Measurements from ENCODE around the gene UNC50. TPM values are rescaled to one million over a fixed set of nuclear protein-coding genes. Genes with fewer than 3 reads are reported as not detected.

The UNC50 gene
- polyA plus RNA-seq, 1 donor from 2014 or later: 111 TPM

DNA sequence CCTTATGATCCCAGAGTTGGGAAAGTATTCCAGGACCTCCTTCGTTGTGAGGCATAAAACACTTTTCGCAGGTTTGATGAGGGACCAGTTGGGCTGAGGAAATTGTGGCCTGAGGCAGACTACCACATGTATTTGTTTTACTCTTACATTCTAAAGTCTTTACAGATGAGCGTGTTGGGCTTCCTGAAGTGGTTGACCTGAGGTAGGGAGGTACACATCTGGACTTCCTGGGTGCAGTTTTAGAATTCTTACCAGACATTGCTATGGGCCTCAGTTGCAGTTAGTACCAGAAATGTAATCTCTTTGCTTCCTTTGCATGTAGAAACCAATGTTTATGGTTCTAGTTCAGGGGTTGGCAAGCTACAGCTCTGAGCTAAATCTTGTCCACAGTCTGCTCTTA, 48.8 kb upstream of the UNC50 start:
- Histone ChIP-seq H3K36me3 (ENCODE audit: insufficient read depth, low read length) (peaks cover 13% of the 10 kb centered on the region), H4K20me1 (ENCODE audit: insufficient read depth) (no peaks in the 10 kb centered on the region)

DNA sequence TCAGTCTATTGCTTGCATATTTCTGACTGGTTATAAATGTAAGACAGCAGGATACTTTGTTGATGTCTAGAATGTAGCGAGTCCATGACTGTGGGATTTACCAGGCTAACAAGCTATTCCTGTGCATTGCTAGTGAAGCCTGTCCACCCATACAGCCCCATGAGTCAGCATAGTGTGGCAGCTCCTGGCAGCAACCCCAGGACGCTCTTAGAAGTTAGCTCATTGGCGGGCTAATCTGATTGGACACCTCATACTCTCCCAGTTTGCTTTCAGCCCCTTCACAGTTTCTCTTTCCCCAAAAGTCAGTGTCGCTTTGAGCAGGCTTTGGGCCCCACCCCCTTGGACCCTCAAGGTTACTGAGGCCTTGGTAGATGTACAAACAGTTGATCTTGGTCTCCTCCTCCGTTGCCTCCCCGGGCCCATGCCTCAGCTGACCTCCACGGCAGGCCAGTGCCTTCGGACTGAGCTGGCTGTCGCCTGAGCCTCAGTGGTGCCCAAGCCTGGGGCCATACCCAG, 48.1 kb upstream of the UNC50 start:
- Histone ChIP-seq H3K79me2 (replicated peaks; ENCODE audit: insufficient read depth, low read length) (no peaks in the 10 kb centered on the region), H3K9me2 (ENCODE audit: insufficient read depth, low read length) (no peaks in the 10 kb centered on the region), H3K27me3 (ENCODE audit: insufficient read depth, low read depth, low read length) (no peaks in the 10 kb centered on the region), H3K9ac (ENCODE audit: low read length) (no peak overlapping the region), H4K20me1 (ENCODE audit: insufficient read depth) (no peaks in the 10 kb centered on the region), H3K4me3 (ENCODE audit: low read length) (no peak overlapping the region), H3F3A (ENCODE audit: insufficient read depth, low read length, poor library complexity, severe bottlenecking) (no peaks in the 10 kb centered on the region), H3K9me3 (ENCODE audit: low read length) (no peaks in the 10 kb centered on the region), H3K4me2 (ENCODE audit: low read length) (no peak overlapping the region), H3K27ac (ENCODE audit: low read length) (no peak overlapping the region), H3K36me3 (ENCODE audit: insufficient read depth, low read length) (peaks cover 13% of the 10 kb centered on the region), H2AFZ (ENCODE audit: low read depth, low read length) (no peak overlapping the region)
- TF ChIP-seq, protein P1, sequence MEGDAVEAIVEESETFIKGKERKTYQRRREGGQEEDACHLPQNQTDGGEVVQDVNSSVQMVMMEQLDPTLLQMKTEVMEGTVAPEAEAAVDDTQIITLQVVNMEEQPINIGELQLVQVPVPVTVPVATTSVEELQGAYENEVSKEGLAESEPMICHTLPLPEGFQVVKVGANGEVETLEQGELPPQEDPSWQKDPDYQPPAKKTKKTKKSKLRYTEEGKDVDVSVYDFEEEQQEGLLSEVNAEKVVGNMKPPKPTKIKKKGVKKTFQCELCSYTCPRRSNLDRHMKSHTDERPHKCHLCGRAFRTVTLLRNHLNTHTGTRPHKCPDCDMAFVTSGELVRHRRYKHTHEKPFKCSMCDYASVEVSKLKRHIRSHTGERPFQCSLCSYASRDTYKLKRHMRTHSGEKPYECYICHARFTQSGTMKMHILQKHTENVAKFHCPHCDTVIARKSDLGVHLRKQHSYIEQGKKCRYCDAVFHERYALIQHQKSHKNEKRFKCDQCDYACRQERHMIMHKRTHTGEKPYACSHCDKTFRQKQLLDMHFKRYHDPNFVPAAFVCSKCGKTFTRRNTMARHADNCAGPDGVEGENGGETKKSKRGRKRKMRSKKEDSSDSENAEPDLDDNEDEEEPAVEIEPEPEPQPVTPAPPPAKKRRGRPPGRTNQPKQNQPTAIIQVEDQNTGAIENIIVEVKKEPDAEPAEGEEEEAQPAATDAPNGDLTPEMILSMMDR (IDR thresholded peaks at IDR 0.05; ENCODE audit: poor library complexity, severe bottlenecking): no peak
- TF ChIP-seq RAD21 (conservative IDR thresholded peaks at IDR 0.05): no peak
- TF ChIP-seq MXI1 (conservative IDR thresholded peaks at IDR 0.05; ENCODE audit: poor library complexity, severe bottlenecking): no peak
- TF ChIP-seq SMC3 (conservative IDR thresholded peaks at IDR 0.05; ENCODE audit: poor library complexity): no peak
- no peak for TF ChIP-seq TAF1 (IDR thresholded peaks at IDR 0.05; ENCODE audit: low read depth)
- no peak for TF ChIP-seq EZH2 (IDR thresholded peaks at IDR 0.05; ENCODE audit: borderline replicate concordance, insufficient read depth, low read length, poor library complexity, severe bottlenecking)
- TF ChIP-seq, protein P2, sequence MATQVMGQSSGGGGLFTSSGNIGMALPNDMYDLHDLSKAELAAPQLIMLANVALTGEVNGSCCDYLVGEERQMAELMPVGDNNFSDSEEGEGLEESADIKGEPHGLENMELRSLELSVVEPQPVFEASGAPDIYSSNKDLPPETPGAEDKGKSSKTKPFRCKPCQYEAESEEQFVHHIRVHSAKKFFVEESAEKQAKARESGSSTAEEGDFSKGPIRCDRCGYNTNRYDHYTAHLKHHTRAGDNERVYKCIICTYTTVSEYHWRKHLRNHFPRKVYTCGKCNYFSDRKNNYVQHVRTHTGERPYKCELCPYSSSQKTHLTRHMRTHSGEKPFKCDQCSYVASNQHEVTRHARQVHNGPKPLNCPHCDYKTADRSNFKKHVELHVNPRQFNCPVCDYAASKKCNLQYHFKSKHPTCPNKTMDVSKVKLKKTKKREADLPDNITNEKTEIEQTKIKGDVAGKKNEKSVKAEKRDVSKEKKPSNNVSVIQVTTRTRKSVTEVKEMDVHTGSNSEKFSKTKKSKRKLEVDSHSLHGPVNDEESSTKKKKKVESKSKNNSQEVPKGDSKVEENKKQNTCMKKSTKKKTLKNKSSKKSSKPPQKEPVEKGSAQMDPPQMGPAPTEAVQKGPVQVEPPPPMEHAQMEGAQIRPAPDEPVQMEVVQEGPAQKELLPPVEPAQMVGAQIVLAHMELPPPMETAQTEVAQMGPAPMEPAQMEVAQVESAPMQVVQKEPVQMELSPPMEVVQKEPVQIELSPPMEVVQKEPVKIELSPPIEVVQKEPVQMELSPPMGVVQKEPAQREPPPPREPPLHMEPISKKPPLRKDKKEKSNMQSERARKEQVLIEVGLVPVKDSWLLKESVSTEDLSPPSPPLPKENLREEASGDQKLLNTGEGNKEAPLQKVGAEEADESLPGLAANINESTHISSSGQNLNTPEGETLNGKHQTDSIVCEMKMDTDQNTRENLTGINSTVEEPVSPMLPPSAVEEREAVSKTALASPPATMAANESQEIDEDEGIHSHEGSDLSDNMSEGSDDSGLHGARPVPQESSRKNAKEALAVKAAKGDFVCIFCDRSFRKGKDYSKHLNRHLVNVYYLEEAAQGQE (IDR thresholded peaks at IDR 0.05; ENCODE audit: borderline replicate concordance): no peak
- no peak for TF ChIP-seq POLR2AphosphoS5 (IDR thresholded peaks at IDR 0.05)
- no peak for TF ChIP-seq EP300 (conservative IDR thresholded peaks at IDR 0.05; ENCODE audit: poor library complexity, severe bottlenecking)

More for the DNA sequence above, 48.8 kb upstream of the UNC50 start:
- Histone ChIP-seq H3K27me3 (ENCODE audit: insufficient read depth, low read depth, low read length) (no peaks in the 10 kb centered on the region), H3K79me2 (replicated peaks; ENCODE audit: insufficient read depth, low read length) (no peaks in the 10 kb centered on the region), H3F3A (ENCODE audit: insufficient read depth, low read length, poor library complexity, severe bottlenecking) (no peaks in the 10 kb centered on the region), H3K9me3 (ENCODE audit: low read length) (no peaks in the 10 kb centered on the region), H3K27ac (ENCODE audit: low read length) (no peak overlapping the region), H3K4me2 (ENCODE audit: low read length) (no peak overlapping the region), H3K4me3 (ENCODE audit: low read length) (no peak overlapping the region), H3K9ac (ENCODE audit: low read length) (no peak overlapping the region), H2AFZ (ENCODE audit: low read depth, low read length) (no peak overlapping the region), H3K9me2 (ENCODE audit: insufficient read depth, low read length) (no peaks in the 10 kb centered on the region)
- TF ChIP-seq RAD21 (conservative IDR thresholded peaks at IDR 0.05) (no peak), POLR2AphosphoS5 (IDR thresholded peaks at IDR 0.05) (no peak), EZH2 (IDR thresholded peaks at IDR 0.05; ENCODE audit: borderline replicate concordance, insufficient read depth, low read length, poor library complexity, severe bottlenecking) (no peak), SMC3 (conservative IDR thresholded peaks at IDR 0.05; ENCODE audit: poor library complexity) (no peak), MXI1 (conservative IDR thresholded peaks at IDR 0.05; ENCODE audit: poor library complexity, severe bottlenecking) (no peak)
- TF ChIP-seq, protein P2 (IDR thresholded peaks at IDR 0.05; ENCODE audit: borderline replicate concordance): no peak
- TF ChIP-seq, protein P1 (IDR thresholded peaks at IDR 0.05; ENCODE audit: poor library complexity, severe bottlenecking): no peak

All from neural cell (in vitro differentiated cells).